NB4 (cell line): Measurements from ENCODE around the gene MFGE8.

Experiments
- CTCF ChIP-seq: IDR thresholded peaks from one replicate; pipeline ENCODE4 v1.5.1; 2012; ENCODE audit warnings: low read depth, low read length
- MYC ChIP-seq: IDR thresholded peaks from 2 replicates; pipeline ENCODE4 v1.6.1; 2011; ENCODE audit warnings: low read depth, low read length
- TF ChIP-seq, protein P1 (sequence below): IDR thresholded peaks from 2 replicates; pipeline ENCODE4 v1.6.1; 2011; ENCODE audit warnings: low read depth, low read length

GRCh38 chr15:88938802-88939485 lies 25.8 kb upstream of the MFGE8 start:
- TF ChIP-seq CTCF: no peak
- TF ChIP-seq, protein P1, sequence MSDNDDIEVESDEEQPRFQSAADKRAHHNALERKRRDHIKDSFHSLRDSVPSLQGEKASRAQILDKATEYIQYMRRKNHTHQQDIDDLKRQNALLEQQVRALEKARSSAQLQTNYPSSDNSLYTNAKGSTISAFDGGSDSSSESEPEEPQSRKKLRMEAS: no peak
- no peak for TF ChIP-seq MYC
